Esophagus squamous epithelium (tissue), 4 donors: ENCODE data around the gene CAMTA1.

Source experiments
- POLR2A ChIP-seq, 4 donors: fragments of 450-650 bp; IDR thresholded peaks; one replicate each; pipeline ENCODE4 v1.6.1; 2017; ENCODE audit warnings: antibody characterized with exemption in 4 of 4, mild to moderate bottlenecking in 4 of 4, moderate library complexity in 3 of 4
- TF ChIP-seq, protein P1 (sequence below), 6 experiments: fragments of 450-650 bp in 4 of 6; fragments of 200-600 bp in 2 of 6; sonication (generic) in 2 of 6; IDR thresholded peaks; one replicate each; pipeline ENCODE4 v1.5.1; 2016 to 2019; ENCODE audit warnings: antibody characterized with exemption in 6 of 6, mild to moderate bottlenecking in 4 of 6, moderate library complexity in 4 of 6

DNA sequence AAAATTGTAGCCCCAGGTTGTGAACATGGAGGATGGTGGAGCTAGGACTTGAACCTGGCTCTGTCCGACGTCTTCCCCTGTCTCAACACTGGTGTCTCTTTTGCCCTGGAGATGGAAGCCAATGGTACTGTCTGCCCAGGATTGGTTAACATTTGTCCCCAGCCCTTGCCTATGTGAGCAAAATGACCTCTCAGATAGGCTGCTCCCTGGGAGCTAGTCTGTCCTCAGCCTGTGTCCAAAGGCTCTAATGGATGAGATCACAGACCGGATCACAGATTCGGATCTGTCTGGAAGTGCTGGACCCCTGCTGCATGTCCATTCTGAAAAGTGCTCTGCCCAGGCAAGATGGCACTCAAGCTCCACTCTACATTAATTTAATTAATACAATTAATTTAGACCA lies 591.4 kb downstream of the CAMTA1 start:
- TF ChIP-seq, protein P1, sequence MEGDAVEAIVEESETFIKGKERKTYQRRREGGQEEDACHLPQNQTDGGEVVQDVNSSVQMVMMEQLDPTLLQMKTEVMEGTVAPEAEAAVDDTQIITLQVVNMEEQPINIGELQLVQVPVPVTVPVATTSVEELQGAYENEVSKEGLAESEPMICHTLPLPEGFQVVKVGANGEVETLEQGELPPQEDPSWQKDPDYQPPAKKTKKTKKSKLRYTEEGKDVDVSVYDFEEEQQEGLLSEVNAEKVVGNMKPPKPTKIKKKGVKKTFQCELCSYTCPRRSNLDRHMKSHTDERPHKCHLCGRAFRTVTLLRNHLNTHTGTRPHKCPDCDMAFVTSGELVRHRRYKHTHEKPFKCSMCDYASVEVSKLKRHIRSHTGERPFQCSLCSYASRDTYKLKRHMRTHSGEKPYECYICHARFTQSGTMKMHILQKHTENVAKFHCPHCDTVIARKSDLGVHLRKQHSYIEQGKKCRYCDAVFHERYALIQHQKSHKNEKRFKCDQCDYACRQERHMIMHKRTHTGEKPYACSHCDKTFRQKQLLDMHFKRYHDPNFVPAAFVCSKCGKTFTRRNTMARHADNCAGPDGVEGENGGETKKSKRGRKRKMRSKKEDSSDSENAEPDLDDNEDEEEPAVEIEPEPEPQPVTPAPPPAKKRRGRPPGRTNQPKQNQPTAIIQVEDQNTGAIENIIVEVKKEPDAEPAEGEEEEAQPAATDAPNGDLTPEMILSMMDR (IDR thresholded peaks at IDR 0.05), result no peak
- no peak for TF ChIP-seq POLR2A (IDR thresholded peaks at IDR 0.05)
